HepG2 (cell line): ENCODE data around the gene ABCC1. TPM values are rescaled to one million over a fixed set of nuclear protein-coding genes. Genes with fewer than 3 reads are reported as not detected.

ENCODE experiments used
- ISX ChIP-seq: sonication (generic); formaldehyde crosslinking; conservative IDR thresholded peaks from 2 replicates; pipeline ENCODE4 v1.5.0; 2020; ENCODE audit warnings: missing genetic modification reagents
- NCOR1 ChIP-seq: fragments of 200-600 bp; sonication (generic); IDR thresholded peaks from 2 replicates; pipeline ENCODE4 v1.7.0; 2017; ENCODE audit warnings: antibody characterized with exemption, low read length, borderline replicate concordance
- ZNF230 ChIP-seq: sonication (generic); formaldehyde crosslinking; IDR thresholded peaks from 2 replicates; pipeline ENCODE4 v1.4.0; 2020; ENCODE audit warnings: mild to moderate bottlenecking, missing genetic modification reagents
- ZNF530 ChIP-seq: sonication (generic); formaldehyde crosslinking; IDR thresholded peaks from 2 replicates; pipeline ENCODE4 v1.5.0; 2020; ENCODE audit warnings: low read depth, mild to moderate bottlenecking, missing genetic modification reagents
- polyA plus RNA-seq, 8 experiments: library from polyadenylated mRNA; depleted of rRNA in 3 of 8; stranded (reverse) in 7 of 8; unstranded in 1 of 8; fragments of >200 nt; fragmentation: Illumina TruSeq in 4 of 8; extraction: Trizol in 4 of 8; gene quantifications; 2 replicates each; pipeline versions ENCODE4 v1.2.1 to v1.2.3, GENCODE V29; 2011 to 2016; ENCODE audit warnings: low read depth in 4 of 8, missing spikeins in 1 of 8, mixed read lengths in 1 of 8; ENCODE audit not compliant: insufficient read depth in 1 of 8
- total RNA-seq, 5 experiments: library from RNA; depleted of rRNA; stranded (reverse); fragments of >200 nt; fragmentation: Illumina TruSeq; extraction: Trizol; gene quantifications; 2 replicates each; pipeline ENCODE4 v1.2.3, GENCODE V29; 2016; ENCODE audit warnings: low read depth in 1 of 5
- TF ChIP-seq, protein P1 (sequence below): sonication (generic); formaldehyde crosslinking; conservative IDR thresholded peaks from 2 replicates; pipeline ENCODE4 v1.8.0; 2022; ENCODE audit warnings: mild to moderate bottlenecking, moderate library complexity, missing genetic modification reagents
- TF ChIP-seq, protein P2 (sequence below): sonication (generic); formaldehyde crosslinking; IDR thresholded peaks from 2 replicates; pipeline ENCODE4 v1.5.0; 2020; ENCODE audit warnings: missing genetic modification reagents
- TF ChIP-seq, protein P3 (sequence below): sonication (generic); formaldehyde crosslinking; IDR thresholded peaks from 2 replicates; pipeline ENCODE4 v1.5.1; 2020; ENCODE audit warnings: missing genetic modification reagents, mild to moderate bottlenecking, borderline replicate concordance
- TF ChIP-seq, protein P4 (sequence below), 2 experiments: IDR thresholded peaks; 2 replicates each; pipeline ENCODE4 v1.6.1; 2011 to 2012; ENCODE audit warnings: low read length in 2 of 2, borderline replicate concordance in 1 of 2, low read depth in 1 of 2, mild to moderate bottlenecking in 1 of 2, moderate library complexity in 1 of 2
- TF ChIP-seq, protein P5 (sequence below): sonication (generic); formaldehyde crosslinking; IDR thresholded peaks from 2 replicates; pipeline ENCODE4 v1.5.1; 2020; ENCODE audit warnings: missing genetic modification reagents, mild to moderate bottlenecking, borderline replicate concordance

Gene ABCC1
- total and polyA plus RNA-seq, 2 of the 13 experiments (the other 11 are each of a cell fraction or from before 2014, with no cell fraction given), result 13.0 to 30.6 TPM

DNA sequence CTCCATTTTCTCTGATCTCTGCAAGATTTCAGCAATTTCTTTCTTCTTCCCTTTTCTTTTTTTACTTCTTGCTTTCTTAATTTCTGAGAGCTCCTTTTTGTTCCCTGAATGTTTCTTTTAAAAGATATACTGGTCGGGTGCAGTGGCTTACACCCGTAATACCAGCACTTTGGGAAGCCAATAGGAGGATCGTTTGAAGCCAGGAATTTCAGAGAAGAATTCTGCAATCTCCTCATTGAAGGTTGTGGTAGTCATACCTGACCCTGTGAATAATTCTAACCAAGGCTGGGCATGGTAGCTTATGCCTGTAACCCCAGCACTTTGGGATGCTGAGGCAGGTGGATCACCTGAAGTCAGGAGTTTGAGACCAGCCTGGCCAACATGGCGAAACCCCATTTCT lies 15.6 kb upstream of the ABCC1 start (continued):
- TF ChIP-seq, protein P1, sequence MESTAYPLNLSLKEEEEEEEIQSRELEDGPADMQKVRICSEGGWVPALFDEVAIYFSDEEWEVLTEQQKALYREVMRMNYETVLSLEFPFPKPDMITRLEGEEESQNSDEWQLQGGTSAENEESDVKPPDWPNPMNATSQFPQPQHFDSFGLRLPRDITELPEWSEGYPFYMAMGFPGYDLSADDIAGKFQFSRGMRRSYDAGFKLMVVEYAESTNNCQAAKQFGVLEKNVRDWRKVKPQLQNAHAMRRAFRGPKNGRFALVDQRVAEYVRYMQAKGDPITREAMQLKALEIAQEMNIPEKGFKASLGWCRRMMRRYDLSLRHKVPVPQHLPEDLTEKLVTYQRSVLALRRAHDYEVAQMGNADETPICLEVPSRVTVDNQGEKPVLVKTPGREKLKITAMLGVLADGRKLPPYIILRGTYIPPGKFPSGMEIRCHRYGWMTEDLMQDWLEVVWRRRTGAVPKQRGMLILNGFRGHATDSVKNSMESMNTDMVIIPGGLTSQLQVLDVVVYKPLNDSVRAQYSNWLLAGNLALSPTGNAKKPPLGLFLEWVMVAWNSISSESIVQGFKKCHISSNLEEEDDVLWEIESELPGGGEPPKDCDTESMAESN (CRISPR knock-in tag), result no peak
- TF ChIP-seq, protein P2, sequence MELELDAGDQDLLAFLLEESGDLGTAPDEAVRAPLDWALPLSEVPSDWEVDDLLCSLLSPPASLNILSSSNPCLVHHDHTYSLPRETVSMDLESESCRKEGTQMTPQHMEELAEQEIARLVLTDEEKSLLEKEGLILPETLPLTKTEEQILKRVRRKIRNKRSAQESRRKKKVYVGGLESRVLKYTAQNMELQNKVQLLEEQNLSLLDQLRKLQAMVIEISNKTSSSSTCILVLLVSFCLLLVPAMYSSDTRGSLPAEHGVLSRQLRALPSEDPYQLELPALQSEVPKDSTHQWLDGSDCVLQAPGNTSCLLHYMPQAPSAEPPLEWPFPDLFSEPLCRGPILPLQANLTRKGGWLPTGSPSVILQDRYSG, result no peak
- TF ChIP-seq, protein P3, sequence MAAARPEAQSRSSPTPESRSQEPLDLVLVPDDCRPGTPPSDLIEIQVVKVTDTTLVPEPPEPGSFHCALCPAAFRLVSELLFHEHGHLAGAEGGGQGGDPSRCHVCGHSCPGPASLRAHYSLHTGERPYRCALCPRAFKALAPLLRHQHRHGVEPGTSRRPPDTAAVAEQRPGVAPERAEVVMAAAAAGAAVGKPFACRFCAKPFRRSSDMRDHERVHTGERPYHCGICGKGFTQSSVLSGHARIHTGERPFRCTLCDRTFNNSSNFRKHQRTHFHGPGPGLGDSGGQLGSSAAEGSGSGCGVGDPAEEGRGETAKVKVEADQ (CRISPR knock-in tag), result no peak
- TF ChIP-seq ISX (CRISPR knock-in tag) (no peak), NCOR1 (no peak), ZNF530 (no peak), ZNF230 (CRISPR knock-in tag) (no peak)
- TF ChIP-seq, protein P4, sequence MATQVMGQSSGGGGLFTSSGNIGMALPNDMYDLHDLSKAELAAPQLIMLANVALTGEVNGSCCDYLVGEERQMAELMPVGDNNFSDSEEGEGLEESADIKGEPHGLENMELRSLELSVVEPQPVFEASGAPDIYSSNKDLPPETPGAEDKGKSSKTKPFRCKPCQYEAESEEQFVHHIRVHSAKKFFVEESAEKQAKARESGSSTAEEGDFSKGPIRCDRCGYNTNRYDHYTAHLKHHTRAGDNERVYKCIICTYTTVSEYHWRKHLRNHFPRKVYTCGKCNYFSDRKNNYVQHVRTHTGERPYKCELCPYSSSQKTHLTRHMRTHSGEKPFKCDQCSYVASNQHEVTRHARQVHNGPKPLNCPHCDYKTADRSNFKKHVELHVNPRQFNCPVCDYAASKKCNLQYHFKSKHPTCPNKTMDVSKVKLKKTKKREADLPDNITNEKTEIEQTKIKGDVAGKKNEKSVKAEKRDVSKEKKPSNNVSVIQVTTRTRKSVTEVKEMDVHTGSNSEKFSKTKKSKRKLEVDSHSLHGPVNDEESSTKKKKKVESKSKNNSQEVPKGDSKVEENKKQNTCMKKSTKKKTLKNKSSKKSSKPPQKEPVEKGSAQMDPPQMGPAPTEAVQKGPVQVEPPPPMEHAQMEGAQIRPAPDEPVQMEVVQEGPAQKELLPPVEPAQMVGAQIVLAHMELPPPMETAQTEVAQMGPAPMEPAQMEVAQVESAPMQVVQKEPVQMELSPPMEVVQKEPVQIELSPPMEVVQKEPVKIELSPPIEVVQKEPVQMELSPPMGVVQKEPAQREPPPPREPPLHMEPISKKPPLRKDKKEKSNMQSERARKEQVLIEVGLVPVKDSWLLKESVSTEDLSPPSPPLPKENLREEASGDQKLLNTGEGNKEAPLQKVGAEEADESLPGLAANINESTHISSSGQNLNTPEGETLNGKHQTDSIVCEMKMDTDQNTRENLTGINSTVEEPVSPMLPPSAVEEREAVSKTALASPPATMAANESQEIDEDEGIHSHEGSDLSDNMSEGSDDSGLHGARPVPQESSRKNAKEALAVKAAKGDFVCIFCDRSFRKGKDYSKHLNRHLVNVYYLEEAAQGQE (IDR thresholded peaks at IDR 0.05; ENCODE audit: borderline replicate concordance in 1 of 2, low read depth in 1 of 2, low read length in 2 of 2), result no peak
- TF ChIP-seq, protein P5, sequence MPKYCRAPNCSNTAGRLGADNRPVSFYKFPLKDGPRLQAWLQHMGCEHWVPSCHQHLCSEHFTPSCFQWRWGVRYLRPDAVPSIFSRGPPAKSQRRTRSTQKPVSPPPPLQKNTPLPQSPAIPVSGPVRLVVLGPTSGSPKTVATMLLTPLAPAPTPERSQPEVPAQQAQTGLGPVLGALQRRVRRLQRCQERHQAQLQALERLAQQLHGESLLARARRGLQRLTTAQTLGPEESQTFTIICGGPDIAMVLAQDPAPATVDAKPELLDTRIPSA (CRISPR knock-in tag), result no peak
